Activated naive CD4-positive, alpha-beta T cell treated with anti-CD3 and anti-CD28 coated beads, Interleukin-2, amount 10 ng/mL, durations not matched to agents 7 days and 5 days (primary cell): ENCODE measurements around the gene CLCN6.

ENCODE experiments used
- CTCF ChIA-PET: fragments of 350-600 bp; sonication (Branson Sonifier 250); formaldehyde crosslinking; loops from one replicate; lab custom pipeline; 2021; ENCODE audit warnings: antibody characterized with exemption; lab: Charles Lee
- DNase-seq: peaks from one replicate; pipeline ENCODE4 v3.0.0-alpha.2; 2020
- H3K27ac Mint-ChIP-seq: one replicate; pipeline ENCODE4 v1.8.0; 2021; ENCODE audit warnings: mild to moderate bottlenecking, moderate library complexity, mixed read lengths
- H3K27me3 Mint-ChIP-seq: one replicate; pipeline ENCODE4 v1.8.0; 2021; ENCODE audit warnings: mild to moderate bottlenecking, mixed read lengths
- H3K36me3 Mint-ChIP-seq: one replicate; pipeline ENCODE4 v1.8.0; 2021; ENCODE audit warnings: mixed read lengths
- H3K4me1 Mint-ChIP-seq: one replicate; pipeline ENCODE4 v1.8.0; 2021; ENCODE audit warnings: mixed read lengths
- H3K4me3 Mint-ChIP-seq: one replicate; pipeline ENCODE4 v1.8.0; 2021; ENCODE audit warnings: mild to moderate bottlenecking, moderate library complexity, mixed read lengths
- H3K9me3 Mint-ChIP-seq: one replicate; pipeline ENCODE4 v1.8.0; 2021; ENCODE audit warnings: mixed read lengths

The CLCN6 gene

DNA sequence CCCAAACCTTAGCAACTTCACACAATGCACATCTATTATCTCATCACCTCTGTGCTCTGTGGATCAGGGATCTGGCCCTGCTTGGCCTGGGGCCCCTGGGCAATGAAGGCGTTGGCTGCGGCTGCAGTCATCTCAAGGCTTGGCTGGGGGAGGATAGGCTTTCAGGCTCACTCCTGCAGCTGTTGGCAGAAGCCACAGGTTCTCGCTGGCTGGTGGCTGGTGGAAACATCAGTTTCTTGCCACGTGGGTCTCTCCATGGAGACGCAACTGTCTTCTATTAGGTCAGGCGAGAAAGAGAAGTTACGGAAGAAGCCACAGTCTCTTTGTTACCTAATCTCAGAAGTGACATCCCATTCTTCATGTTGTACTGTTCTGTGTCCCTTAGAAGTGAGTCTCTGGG is 45.2 kb downstream of the CLCN6 start:
- Mint-ChIP-seq H3K4me1 (no peaks in the 10 kb centered on the region), H3K36me3 (no peaks in the 10 kb centered on the region), H3K9me3 (no peaks in the 10 kb centered on the region), H3K27ac (no peak overlapping the region), H3K27me3 (peaks cover 48% of the 10 kb centered on the region), H3K4me3 (no peak overlapping the region)
- CTCF ChIA-PET, result no interaction called here
- no peak for DNase-seq

DNA sequence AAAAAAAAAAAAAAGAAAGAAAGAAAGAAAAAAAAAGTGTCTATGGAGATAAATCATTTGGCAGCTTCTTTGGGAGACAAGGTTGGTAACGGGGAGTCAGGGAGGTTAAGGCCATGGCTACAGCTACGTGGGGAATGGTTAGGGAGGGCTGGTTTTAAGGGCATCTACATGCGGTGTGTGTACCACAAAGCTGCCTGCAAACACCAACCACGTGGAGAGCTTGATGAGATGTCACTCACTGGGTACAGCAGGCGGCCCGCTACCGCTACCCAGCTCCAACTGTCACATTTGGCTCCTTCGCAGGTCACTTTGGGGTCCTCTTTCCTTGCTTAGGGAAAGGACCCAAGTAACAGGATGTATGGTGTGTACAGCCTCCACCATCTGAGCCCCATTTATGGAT is 48.5 kb downstream of the CLCN6 start:
- H3K27me3 Mint-ChIP-seq, result peaks cover 80% of the 10 kb centered on the region
- no peaks in the 10 kb centered on the region for H3K9me3 Mint-ChIP-seq
- CTCF ChIA-PET, result interaction anchor here (0.6 kb wide), 1 partner anchor 46 kb away, joined by 3 read pairs; no protein-coding TSS in a partner anchor
- H3K4me1 Mint-ChIP-seq, result peaks cover 14% of the 10 kb centered on the region
- no peak overlapping the region for H3K27ac Mint-ChIP-seq
- no peak overlapping the region for H3K4me3 Mint-ChIP-seq
- no peaks in the 10 kb centered on the region for H3K36me3 Mint-ChIP-seq
- DNase-seq, result no peak

DNA sequence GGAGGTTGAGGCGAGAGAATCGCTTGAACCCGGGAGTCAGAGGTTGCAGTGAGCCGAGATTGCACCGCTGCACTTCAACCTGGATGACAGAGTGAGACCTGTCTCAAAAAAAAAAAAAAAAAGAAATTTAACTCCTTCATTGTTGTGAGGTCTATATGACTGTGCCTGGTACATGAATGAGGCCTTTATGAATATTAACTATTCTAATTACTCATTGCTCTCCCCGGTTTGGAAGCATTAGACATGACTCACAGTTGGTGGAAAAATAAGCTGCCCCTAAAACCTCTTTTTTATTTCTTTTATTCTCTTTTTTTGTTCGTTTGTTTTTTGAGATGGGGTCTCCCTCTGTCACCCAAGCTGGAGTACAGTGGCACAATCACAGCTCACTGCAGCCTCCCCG is 49.4 kb downstream of the CLCN6 start:
- CTCF ChIA-PET, result no interaction called here
- no peak overlapping the region for H3K4me3 Mint-ChIP-seq
- no peaks in the 10 kb centered on the region for H3K9me3 Mint-ChIP-seq
- H3K4me1 Mint-ChIP-seq, result peaks cover 14% of the 10 kb centered on the region
- no peak for DNase-seq
- no peak overlapping the region for H3K27ac Mint-ChIP-seq
- H3K36me3 Mint-ChIP-seq, result no peaks in the 10 kb centered on the region
- H3K27me3 Mint-ChIP-seq, result peaks cover 85% of the 10 kb centered on the region

DNA sequence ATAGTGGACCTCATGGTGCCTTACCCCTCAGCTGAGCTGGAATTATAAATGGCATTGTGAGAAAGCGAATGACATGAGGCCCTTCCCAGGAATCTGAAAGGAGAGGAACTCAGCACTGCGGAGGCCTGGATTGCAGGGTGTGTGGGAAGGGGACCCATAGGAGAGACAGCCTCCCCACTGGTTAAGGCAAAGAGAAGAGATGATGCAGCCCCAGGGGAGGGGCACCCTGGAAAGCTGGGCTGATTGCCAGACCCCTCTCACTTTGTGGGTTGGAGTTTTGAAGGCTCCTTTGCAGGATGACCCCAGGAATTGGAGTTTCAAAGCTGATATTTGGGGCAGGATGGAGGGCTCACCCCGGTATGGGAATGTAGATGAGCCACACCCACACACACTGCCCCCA is 50.7 kb downstream of the CLCN6 start:
- Mint-ChIP-seq H3K27ac (no peak overlapping the region), H3K9me3 (no peaks in the 10 kb centered on the region), H3K36me3 (no peaks in the 10 kb centered on the region), H3K4me3 (no peak overlapping the region), H3K27me3 (peaks cover 87% of the 10 kb centered on the region), H3K4me1 (peaks cover 14% of the 10 kb centered on the region)
- CTCF ChIA-PET, result no interaction called here
- no peak for DNase-seq

DNA sequence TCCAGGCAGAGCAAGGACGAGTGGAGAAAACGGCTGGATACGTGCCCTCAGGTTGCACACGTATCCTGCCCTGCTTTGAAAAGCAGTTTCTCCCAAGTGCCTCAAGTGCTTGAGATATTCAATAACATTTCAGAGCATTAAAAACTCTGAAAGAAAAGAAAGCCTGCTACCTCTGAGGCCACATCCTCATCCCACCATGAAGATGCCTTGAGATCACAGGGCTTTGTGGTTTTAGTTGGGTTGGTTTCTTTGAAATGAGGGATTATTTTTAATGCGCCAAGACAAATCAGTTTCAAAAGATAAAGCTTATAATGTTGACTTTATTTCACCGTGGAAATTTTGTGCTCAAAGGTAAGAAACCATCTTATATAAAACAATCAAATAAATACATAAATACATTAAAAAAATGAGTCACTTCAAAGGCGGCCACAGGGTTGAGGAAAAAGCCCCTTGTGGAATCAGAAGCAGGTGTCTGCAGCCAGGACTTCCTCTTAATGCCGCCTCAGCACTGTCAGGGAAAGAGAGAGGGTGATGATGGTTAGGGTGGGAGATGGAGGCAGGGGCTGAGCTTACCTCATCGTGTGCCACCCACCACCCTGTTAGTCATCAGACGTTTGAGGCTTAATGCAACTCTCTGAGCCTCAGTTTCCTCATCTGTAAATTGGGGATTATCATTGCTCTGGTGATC is 51.3 kb downstream of the CLCN6 start:
- peaks cover 14% of the 10 kb centered on the region for H3K4me1 Mint-ChIP-seq
- CTCF ChIA-PET, result no interaction called here

DNA sequence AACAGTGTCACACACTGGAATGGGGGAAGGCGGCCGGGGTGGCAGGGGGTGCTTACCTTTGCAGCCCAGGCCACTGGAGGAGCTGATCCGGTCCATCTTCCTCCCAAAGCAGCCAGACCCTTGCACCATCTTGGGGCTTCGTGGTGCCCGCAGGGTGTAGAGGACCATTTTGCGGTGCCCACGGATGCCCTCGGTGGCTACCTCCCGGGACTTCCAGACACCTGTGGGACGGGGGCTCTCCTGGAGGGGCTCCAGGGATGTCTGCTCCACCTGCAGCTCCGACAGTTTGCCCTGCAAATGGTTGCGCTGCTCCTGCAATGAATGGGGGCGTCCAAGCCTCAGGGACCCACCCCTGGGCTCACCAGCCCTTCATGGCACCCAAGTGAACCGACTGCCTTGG is 52.2 kb downstream of the CLCN6 start:
- no peak overlapping the region for H3K27ac Mint-ChIP-seq
- peaks cover 89% of the 10 kb centered on the region for H3K27me3 Mint-ChIP-seq
- no peak for DNase-seq
- no peak overlapping the region for H3K4me3 Mint-ChIP-seq
- no peaks in the 10 kb centered on the region for H3K36me3 Mint-ChIP-seq
- CTCF ChIA-PET, result no interaction called here
- peaks cover 14% of the 10 kb centered on the region for H3K4me1 Mint-ChIP-seq
- no peaks in the 10 kb centered on the region for H3K9me3 Mint-ChIP-seq

More for the DNA sequence above, 51.3 kb downstream of the CLCN6 start:
- peaks cover 87% of the 10 kb centered on the region for H3K27me3 Mint-ChIP-seq
- H3K4me3 Mint-ChIP-seq, result no peak overlapping the region
- no peak for DNase-seq
- no peak overlapping the region for H3K27ac Mint-ChIP-seq
- H3K36me3 Mint-ChIP-seq, result no peaks in the 10 kb centered on the region
- H3K9me3 Mint-ChIP-seq, result no peaks in the 10 kb centered on the region

DNA sequence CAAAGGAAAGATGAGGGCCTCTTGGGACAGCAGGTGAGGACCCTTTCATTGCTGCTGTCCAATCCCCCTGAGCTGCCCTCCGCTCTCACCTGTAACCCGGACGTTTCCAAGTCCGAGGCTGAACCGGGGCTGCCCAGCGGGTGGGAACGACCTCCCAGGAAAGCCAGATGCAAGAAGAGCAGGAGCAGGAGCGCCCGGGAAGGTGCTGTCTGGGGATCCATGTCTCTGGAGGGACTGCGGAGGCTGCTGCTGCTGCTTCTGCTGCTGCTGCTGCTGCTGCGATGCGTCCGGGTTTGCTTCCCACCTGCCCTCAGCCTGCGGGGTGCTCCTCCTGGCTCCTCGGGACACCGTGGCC is 52.6 kb downstream of the CLCN6 start, which contains the start of gene NPPB:
Gene NPPB (minus strand): TSS at position 333 of the 355 bp plus-strand sequence. CDS start 112 bp downstream, at position 221.
- Mint-ChIP-seq H3K27ac (no peak within 1 kb of the TSS), H3K9me3 (no peaks in the 10 kb centered on the region), H3K4me3 (no peak within 1 kb of the TSS), H3K36me3 (no peaks in the 10 kb centered on the region), H3K4me1 (peaks cover 14% of the 10 kb centered on the region), H3K27me3 (peaks cover 89% of the 10 kb centered on the region)
- no peak for DNase-seq
- CTCF ChIA-PET, result no interaction called here

DNA sequence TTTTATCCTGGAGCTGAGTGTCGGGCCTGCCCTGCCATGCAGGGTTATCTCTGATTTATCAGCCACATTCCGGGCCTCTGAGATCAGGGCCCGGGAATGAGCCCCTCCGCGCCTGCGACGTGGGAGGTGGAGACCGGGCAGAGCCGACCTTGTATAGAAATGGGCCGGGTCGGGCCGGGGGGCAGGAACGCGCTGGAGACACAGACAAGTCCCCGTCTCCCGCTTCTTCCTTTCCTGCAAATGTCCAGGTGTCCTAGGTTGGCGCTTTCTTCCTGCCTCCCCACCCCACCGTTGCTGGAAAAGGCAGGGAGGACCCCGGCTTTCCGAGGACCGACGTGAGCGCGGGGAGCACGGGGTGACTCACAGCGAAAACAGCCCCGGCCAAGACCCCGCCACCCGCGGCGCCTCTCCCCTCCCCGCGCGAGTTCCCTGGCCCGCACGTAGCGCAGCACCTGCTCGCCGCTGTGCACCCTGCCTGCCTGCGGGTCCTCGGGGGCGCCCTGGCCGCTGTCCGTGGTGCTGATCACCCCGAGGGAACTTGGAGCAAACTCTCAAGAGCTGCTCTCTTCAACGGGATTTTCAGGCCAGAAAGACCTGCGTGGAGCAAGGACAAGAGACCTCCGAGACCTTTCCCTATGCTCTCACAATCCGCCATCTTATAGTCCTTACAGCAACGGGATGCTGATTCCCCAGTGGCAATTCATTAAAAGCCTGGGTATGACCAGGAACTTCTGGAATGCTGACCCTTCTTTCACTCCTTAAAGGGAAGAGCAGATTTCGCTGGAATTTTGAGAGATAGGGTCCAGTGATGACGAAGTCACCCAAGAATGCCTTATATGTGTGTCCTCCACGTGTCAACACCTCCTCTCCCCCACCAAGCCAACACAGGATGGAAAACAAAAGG is 53.2 kb downstream of the CLCN6 start:
- DNase-seq, result peak; percentile 89
- CTCF ChIA-PET, result interaction anchor here (1.2 kb wide), 1 partner anchor 9 kb away, joined by 3 read pairs; no protein-coding TSS in a partner anchor
- Mint-ChIP-seq H3K4me1 (peaks cover 14% of the 10 kb centered on the region), H3K36me3 (no peaks in the 10 kb centered on the region), H3K9me3 (no peaks in the 10 kb centered on the region), H3K4me3 (no peak overlapping the region), H3K27me3 (peaks cover 90% of the 10 kb centered on the region), H3K27ac (no peak overlapping the region)

DNA sequence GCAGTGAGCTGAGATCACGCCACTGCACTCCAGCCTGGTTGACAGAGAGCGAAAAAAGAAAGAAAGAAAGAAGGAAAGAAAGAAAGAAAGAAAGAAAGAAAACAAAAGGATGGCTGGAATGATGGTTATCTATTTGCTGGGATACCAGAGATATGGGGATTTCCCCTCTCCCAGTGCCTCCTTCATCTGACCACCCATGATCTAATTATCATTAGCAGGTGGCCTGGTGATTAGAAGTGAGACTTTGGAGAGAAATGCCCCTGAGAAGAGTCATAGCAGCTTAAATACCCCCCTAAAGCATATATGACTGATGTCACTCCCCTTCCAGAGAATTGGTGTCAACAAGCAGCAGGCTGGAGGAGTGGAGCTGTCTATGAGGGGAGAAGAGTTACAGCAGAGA is 54.1 kb downstream of the CLCN6 start:
- Mint-ChIP-seq H3K9me3 (no peaks in the 10 kb centered on the region), H3K36me3 (no peaks in the 10 kb centered on the region), H3K4me3 (no peak overlapping the region), H3K27me3 (peaks cover 91% of the 10 kb centered on the region), H3K27ac (no peak overlapping the region), H3K4me1 (peaks cover 14% of the 10 kb centered on the region)
- no peak for DNase-seq
- CTCF ChIA-PET, result interaction anchor here (1.2 kb wide), 1 partner anchor 8 kb away, joined by 3 read pairs; no protein-coding TSS in a partner anchor

DNA sequence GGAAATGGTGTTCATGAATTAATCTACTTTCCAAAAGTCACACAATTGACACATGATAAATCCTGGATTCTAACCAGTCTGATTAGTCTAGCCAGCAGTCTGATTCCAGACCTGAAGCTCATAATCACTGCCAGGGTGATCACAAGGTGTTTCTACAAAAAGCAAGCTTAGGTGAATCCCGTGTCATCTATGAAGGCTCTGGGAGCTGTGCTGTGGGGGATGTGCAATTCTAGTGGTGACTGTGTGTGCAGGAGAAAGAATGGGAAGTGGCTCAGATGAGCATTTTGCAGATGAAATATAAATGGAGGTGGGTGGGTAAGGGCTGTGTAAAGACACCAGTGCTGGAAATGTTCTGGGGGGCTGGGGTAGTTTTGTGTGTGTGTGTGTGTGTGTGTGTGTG is 54.6 kb downstream of the CLCN6 start:
- Mint-ChIP-seq H3K27me3 (peaks cover 91% of the 10 kb centered on the region), H3K4me1 (peaks cover 14% of the 10 kb centered on the region), H3K36me3 (no peaks in the 10 kb centered on the region), H3K4me3 (no peak overlapping the region), H3K9me3 (no peaks in the 10 kb centered on the region), H3K27ac (no peak overlapping the region)
- DNase-seq, result no peak
- CTCF ChIA-PET, result interaction anchor here (1.2 kb wide), 1 partner anchor 8 kb away, joined by 3 read pairs; no protein-coding TSS in a partner anchor

DNA sequence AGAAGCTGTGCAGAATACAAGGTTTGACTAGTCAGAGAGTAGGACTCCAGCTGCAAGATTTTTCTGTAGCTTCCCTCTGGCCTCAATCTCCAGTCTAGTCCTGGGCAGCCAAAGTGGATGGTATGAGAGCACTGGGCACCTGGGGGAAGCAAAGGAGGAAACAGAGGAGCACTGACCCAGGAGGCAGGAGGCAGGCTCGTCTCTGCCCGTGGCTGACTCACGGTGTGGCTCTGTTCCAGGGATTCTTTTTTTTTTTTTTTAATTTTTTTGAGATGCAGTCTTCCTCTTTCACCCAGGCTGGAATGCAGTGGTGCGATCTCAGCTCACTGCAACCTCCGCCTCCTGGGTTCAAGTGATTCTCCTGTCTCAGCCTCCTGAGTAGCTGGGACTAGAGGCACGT is 56.9 kb downstream of the CLCN6 start:
- peaks cover under 1% of the 10 kb centered on the region for H3K4me1 Mint-ChIP-seq
- DNase-seq, result no peak
- peaks cover 85% of the 10 kb centered on the region for H3K27me3 Mint-ChIP-seq
- no peaks in the 10 kb centered on the region for H3K36me3 Mint-ChIP-seq
- no peak overlapping the region for H3K4me3 Mint-ChIP-seq
- no peak overlapping the region for H3K27ac Mint-ChIP-seq
- CTCF ChIA-PET, result interaction anchor here (0.6 kb wide), 1 partner anchor 30 kb away, joined by 3 read pairs; no protein-coding TSS in a partner anchor
- no peaks in the 10 kb centered on the region for H3K9me3 Mint-ChIP-seq

DNA sequence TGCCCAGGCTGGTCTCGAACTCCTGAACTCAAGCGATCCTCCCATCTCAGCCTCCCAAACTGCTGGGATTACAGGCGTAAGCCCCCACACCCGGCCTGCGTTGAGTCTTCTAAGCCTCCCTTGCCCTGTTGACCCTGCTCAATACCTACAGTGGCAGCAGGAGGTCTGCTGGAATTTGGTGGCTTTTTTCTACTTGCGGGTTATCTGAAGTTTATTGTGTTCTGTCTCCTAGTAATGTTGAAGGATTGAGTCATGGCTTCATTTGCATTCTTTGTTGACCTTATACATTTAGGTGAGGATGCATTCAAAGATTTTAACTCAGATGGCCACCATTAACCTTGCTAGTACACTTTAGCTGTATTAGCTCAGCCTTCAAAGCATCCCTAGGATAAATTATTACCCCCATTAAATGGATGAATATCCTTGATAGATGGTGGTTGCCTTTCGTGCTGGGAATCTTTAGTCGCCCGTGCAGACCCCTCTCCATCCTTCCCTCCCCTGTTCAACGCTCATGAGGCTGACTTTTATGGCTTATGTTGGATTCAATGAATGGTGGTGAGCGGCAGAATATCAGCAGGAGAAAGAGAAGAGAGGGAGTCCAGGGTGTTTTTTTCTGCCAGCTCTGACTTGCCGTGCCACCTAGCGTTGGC is 62.5 kb downstream of the CLCN6 start:
- H3K36me3 Mint-ChIP-seq, result no peaks in the 10 kb centered on the region
- no peak overlapping the region for H3K4me3 Mint-ChIP-seq
- H3K4me1 Mint-ChIP-seq, result no peaks in the 10 kb centered on the region
- CTCF ChIA-PET, result interaction anchor here (1.0 to 1.3 kb wide), 2 partner anchors 8 to 24 kb away, joined by 3 to 4 read pairs; no protein-coding TSS in a partner anchor
- DNase-seq, result no peak
- H3K9me3 Mint-ChIP-seq, result no peaks in the 10 kb centered on the region
- H3K27me3 Mint-ChIP-seq, result peaks cover 63% of the 10 kb centered on the region
- H3K27ac Mint-ChIP-seq, result no peak overlapping the region

DNA sequence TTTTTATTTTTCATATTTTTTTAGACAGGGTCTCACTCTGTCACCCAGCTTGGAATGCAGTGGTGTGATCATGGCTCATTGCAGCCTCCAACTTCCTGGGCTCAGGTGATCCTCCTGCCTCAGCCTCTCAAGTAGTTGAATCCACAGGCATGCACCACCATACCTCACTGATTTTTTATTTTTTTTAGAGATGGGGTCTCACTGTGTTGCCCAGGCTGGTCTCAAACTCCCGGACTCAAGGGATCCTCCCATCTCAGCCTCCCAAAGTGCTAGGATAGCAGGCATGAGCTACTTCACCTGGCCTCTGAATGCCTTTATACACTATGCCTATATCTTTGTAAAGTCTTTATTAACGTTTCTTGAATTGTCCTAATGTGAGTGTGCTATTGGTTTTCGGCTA is 63.1 kb downstream of the CLCN6 start:
- no peak for DNase-seq
- CTCF ChIA-PET, result interaction anchor here (1.0 to 1.3 kb wide), 2 partner anchors 9 to 23 kb away, joined by 3 to 4 read pairs; no protein-coding TSS in a partner anchor
- Mint-ChIP-seq H3K36me3 (no peaks in the 10 kb centered on the region), H3K9me3 (no peaks in the 10 kb centered on the region), H3K27me3 (peaks cover 62% of the 10 kb centered on the region), H3K4me3 (no peak overlapping the region), H3K27ac (no peak overlapping the region), H3K4me1 (no peaks in the 10 kb centered on the region)

DNA sequence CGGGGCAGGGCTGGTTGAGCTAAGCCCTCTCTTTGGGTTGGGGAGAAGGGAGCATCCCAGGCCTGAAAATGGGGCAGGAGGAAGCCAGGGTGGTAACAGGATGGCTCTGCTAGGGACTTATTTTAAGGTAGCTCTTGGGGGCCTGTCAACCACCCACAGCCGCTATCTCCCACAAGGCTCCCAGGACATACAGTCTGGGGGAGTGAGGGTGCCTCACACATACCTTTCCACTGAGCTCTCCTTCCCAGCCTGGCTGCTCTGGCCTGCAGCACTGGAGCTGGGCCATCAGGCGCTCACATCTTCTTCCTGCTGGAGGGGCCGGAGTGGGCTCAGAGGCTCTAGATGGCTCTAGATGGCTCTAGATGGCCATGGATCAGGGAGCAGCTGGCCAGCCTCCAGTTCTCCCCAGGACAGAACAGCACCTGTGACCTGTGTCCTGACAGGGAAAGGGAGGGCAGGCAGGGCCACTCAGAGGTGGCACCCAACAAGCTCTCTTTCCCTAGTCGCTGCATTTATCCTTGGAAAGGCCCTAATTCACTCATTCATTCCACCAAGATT is 63.7 kb downstream of the CLCN6 start:
- no peak overlapping the region for H3K27ac Mint-ChIP-seq
- CTCF ChIA-PET, result interaction anchor here (1.3 to 1.8 kb wide), 2 partner anchors 23 to 32 kb away, joined by 4 to 6 read pairs; no protein-coding TSS in a partner anchor

More for the DNA sequence above, 63.7 kb downstream of the CLCN6 start:
- H3K27me3 Mint-ChIP-seq, result peaks cover 60% of the 10 kb centered on the region
- H3K4me3 Mint-ChIP-seq, result no peak overlapping the region
- no peak for DNase-seq
- H3K4me1 Mint-ChIP-seq, result no peaks in the 10 kb centered on the region
- H3K36me3 Mint-ChIP-seq, result no peaks in the 10 kb centered on the region
- H3K9me3 Mint-ChIP-seq, result no peaks in the 10 kb centered on the region
